ENCODE data around the gene PNPLA1. TPM values are rescaled to one million over a fixed set of nuclear protein-coding genes. Genes with fewer than 3 reads are reported as not detected.
"Not testable (repeated sequence)": the region's sequence is repeated elsewhere in the genome, so short reads cannot be mapped to it uniquely, and the experiment has no call there.

PNPLA1 gene
- total RNA-seq, 4 donors from 2014 or later = 0.59 to 0.64 TPM; not detected in 2

GRCh38 chr6:36334832-36335459 is 65.1 kb downstream of the PNPLA1 start:
- no peaks in the 10 kb centered on the region for H3K9me3 ChIP-seq
- peak overlapping the region in 1 of 4 donors; percentile 34 for H3K27ac ChIP-seq
- peaks cover 0 to 17% (median 0%) of the 10 kb centered on the region in 3 donors for H3K4me1 ChIP-seq
- no peak for DNase-seq
- no peaks in the 10 kb centered on the region for H3K36me3 ChIP-seq
- TF ChIP-seq CTCF (IDR thresholded peaks at IDR 0.05) = no peak
- TF ChIP-seq POLR2A (IDR thresholded peaks at IDR 0.05) = no peak
- intact Hi-C loops (cut with DNase I) = no loop called here
- H3K27me3 ChIP-seq = peaks cover 0 to 72% (median 0%) of the 10 kb centered on the region in 4 donors
- WGBS, 2 donors = 57 to 73% methylated on average over 9 to 13 of the region's 14 CpGs
- H3K4me3 ChIP-seq = no peak overlapping the region

- Histone ChIP-seq H3K27me3 (peaks cover 0 to 73% (median 0%) of the 10 kb centered on the region in 4 donors), H3K27ac (no peak overlapping the region), H3K9me3 (no peaks in the 10 kb centered on the region), H3K36me3 (no peaks in the 10 kb centered on the region), H3K4me3 (no peak overlapping the region), H3K4me1 (peaks cover 0 to 20% (median 0%) of the 10 kb centered on the region in 3 donors)
- DNase-seq = no peak
- no peak for TF ChIP-seq CTCF (IDR thresholded peaks at IDR 0.05)
- no peak for TF ChIP-seq POLR2A (IDR thresholded peaks at IDR 0.05)
- intact Hi-C loops (cut with DNase I) = no loop called here
- 65 to 68% methylated on average over 13 to 14 of the region's 14 CpGs for WGBS, 2 donors
These were observed 65.8 kb downstream of the PNPLA1 start for GRCh38 chr6:36335465-36336207.

GRCh38 chr6:36336208-36336710 is 66.4 kb downstream of the PNPLA1 start:
- peaks cover 0 to 70% (median 0%) of the 10 kb centered on the region in 4 donors for H3K27me3 ChIP-seq
- H3K4me3 ChIP-seq = no peak overlapping the region
- DNase-seq = no peak
- 100% methylated on average over 1 to 4 of the region's 5 CpGs for WGBS, 2 donors
- peaks cover 0 to 26% (median 2%) of the 10 kb centered on the region in 3 donors for H3K4me1 ChIP-seq
- H3K27ac ChIP-seq = no peak overlapping the region
- H3K9me3 ChIP-seq = no peaks in the 10 kb centered on the region
- no peaks in the 10 kb centered on the region for H3K36me3 ChIP-seq
- TF ChIP-seq POLR2A (IDR thresholded peaks at IDR 0.05) = no peak
- intact Hi-C loops (cut with DNase I) = no loop called here

GRCh38 chr6:36336779-36337241 is 67.0 kb downstream of the PNPLA1 start, which contains the start of gene BNIP5:
BNIP5 (minus strand) TSS chr6:36336888; CDS start chr6:36330690, 6,198 bp downstream.
- DNase-seq = no peak
- Histone ChIP-seq H3K27ac (no peak within 1 kb of the TSS), H3K27me3 (peaks cover 0 to 68% (median 0%) of the 10 kb centered on the region in 4 donors), H3K36me3 (no peaks in the 10 kb centered on the region), H3K4me1 (peaks cover 0 to 28% (median 2%) of the 10 kb centered on the region in 3 donors), H3K9me3 (no peaks in the 10 kb centered on the region), H3K4me3 (no peak within 1 kb of the TSS)
- intact Hi-C loops (cut with DNase I) = no loop called here
- WGBS, 2 donors = 32 to 68% methylated on average over 1 to 3 of the region's 3 CpGs
- TF ChIP-seq POLR2A (IDR thresholded peaks at IDR 0.05) (no peak), CTCF (IDR thresholded peaks at IDR 0.05) (no peak)

- Histone ChIP-seq H3K9me3 (no peaks in the 10 kb centered on the region), H3K4me1 (peaks cover 0 to 28% (median 2%) of the 10 kb centered on the region in 3 donors), H3K27me3 (peaks cover 0 to 67% (median 0%) of the 10 kb centered on the region in 4 donors), H3K4me3 (no peak overlapping the region), H3K36me3 (no peaks in the 10 kb centered on the region), H3K27ac (no peak overlapping the region)
- 100% methylated on average over 1 of the region's 1 CpG for WGBS, 2 donors
- intact Hi-C loops (cut with DNase I) = no loop called here
- no peak for DNase-seq
- TF ChIP-seq POLR2A (IDR thresholded peaks at IDR 0.05) (no peak), CTCF (IDR thresholded peaks at IDR 0.05) (no peak)
These were observed 68.0 kb downstream of the PNPLA1 start for GRCh38 chr6:36337814-36338213.

- H3K27me3 ChIP-seq = peaks cover 0 to 64% (median 0%) of the 10 kb centered on the region in 4 donors
- 80 to 100% methylated on average over 1 of the region's 1 CpG for WGBS, 2 donors
- H3K27ac ChIP-seq; H3K9me3 ChIP-seq; intact Hi-C loops (cut with DNase I); H3K4me3 ChIP-seq; DNase-seq; H3K36me3 ChIP-seq: not testable (repeated sequence)
- peaks cover 0 to 28% (median 2%) of the 10 kb centered on the region in 3 donors for H3K4me1 ChIP-seq
These were observed 68.4 kb downstream of the PNPLA1 start for GRCh38 chr6:36338223-36338622.

Measured in esophagus squamous epithelium (tissue), 5 donors.